Activated naive CD4-positive, alpha-beta T cell treated with anti-CD3 and anti-CD28 coated beads, Interleukin-2, amount 50 U/mL, for 24 hours (primary cell): ENCODE measurements around the gene PDZK1IP1.
A peak's percentile ranks its signal among the peaks of the same experiment; 100 is the strongest.
"Not testable (repeated sequence)": the region's sequence is repeated elsewhere in the genome, so short reads cannot be mapped to it uniquely, and the experiment has no call there.

ENCODE experiments used
- H3K27ac Mint-ChIP-seq: one replicate; pipeline ENCODE4 v1.8.0; 2021; ENCODE audit warnings: mild to moderate bottlenecking, mixed read lengths
- H3K27me3 Mint-ChIP-seq: one replicate; pipeline ENCODE4 v1.8.0; 2021; ENCODE audit warnings: mixed read lengths
- H3K36me3 Mint-ChIP-seq: one replicate; pipeline ENCODE4 v1.8.0; 2021; ENCODE audit warnings: mixed read lengths
- H3K4me1 Mint-ChIP-seq: one replicate; pipeline ENCODE4 v1.8.0; 2021; ENCODE audit warnings: mixed read lengths
- H3K4me3 Mint-ChIP-seq: one replicate; pipeline ENCODE4 v1.8.0; 2021; ENCODE audit warnings: mild to moderate bottlenecking, mixed read lengths
- H3K9me3 Mint-ChIP-seq: one replicate; pipeline ENCODE4 v1.8.0; 2021; ENCODE audit warnings: mixed read lengths

The PDZK1IP1 gene

GRCh38 chr1:47180603-47181094 lies 9.2 kb downstream of the PDZK1IP1 start:
- Mint-ChIP-seq H3K4me1 (peaks cover 11% of the 10 kb centered on the region), H3K27me3 (peaks cover 22% of the 10 kb centered on the region), H3K9me3 (no peaks in the 10 kb centered on the region), H3K4me3 (no peak overlapping the region), H3K27ac (no peak overlapping the region), H3K36me3 (no peaks in the 10 kb centered on the region)

- no peak overlapping the region for H3K4me3 Mint-ChIP-seq
- no peaks in the 10 kb centered on the region for H3K36me3 Mint-ChIP-seq
- no peak overlapping the region for H3K27ac Mint-ChIP-seq
- no peaks in the 10 kb centered on the region for H3K9me3 Mint-ChIP-seq
- H3K27me3 Mint-ChIP-seq = peaks cover 22% of the 10 kb centered on the region
- peaks cover 11% of the 10 kb centered on the region for H3K4me1 Mint-ChIP-seq
Observed at GRCh38 chr1:47179988-47180563, 9.8 kb downstream of the PDZK1IP1 start.

- Mint-ChIP-seq H3K27me3 (peaks cover 22% of the 10 kb centered on the region), H3K27ac (peak overlapping the region; percentile 89), H3K36me3 (no peaks in the 10 kb centered on the region), H3K4me3 (peak overlapping the region; percentile 83), H3K9me3 (no peaks in the 10 kb centered on the region), H3K4me1 (peaks cover 11% of the 10 kb centered on the region)
Observed at GRCh38 chr1:47179017-47179987, 10.5 kb downstream of the PDZK1IP1 start.

GRCh38 chr1:47178654-47179016 lies 11.2 kb downstream of the PDZK1IP1 start:
- no peaks in the 10 kb centered on the region for H3K9me3 Mint-ChIP-seq
- no peak overlapping the region for H3K4me3 Mint-ChIP-seq
- no peaks in the 10 kb centered on the region for H3K36me3 Mint-ChIP-seq
- peaks cover 24% of the 10 kb centered on the region for H3K27me3 Mint-ChIP-seq
- no peak overlapping the region for H3K27ac Mint-ChIP-seq
- peaks cover 11% of the 10 kb centered on the region for H3K4me1 Mint-ChIP-seq

- Mint-ChIP-seq H3K4me3 (no peak overlapping the region), H3K9me3 (no peaks in the 10 kb centered on the region), H3K27me3 (peaks cover 23% of the 10 kb centered on the region), H3K4me1 (peaks cover 11% of the 10 kb centered on the region), H3K27ac (no peak overlapping the region), H3K36me3 (no peaks in the 10 kb centered on the region)
Observed at GRCh38 chr1:47178020-47178419, 11.8 kb downstream of the PDZK1IP1 start.

GRCh38 chr1:47175227-47175934 lies 14.5 kb downstream of the PDZK1IP1 start:
- H3K9me3 Mint-ChIP-seq = no peaks in the 10 kb centered on the region
- H3K36me3 Mint-ChIP-seq = no peaks in the 10 kb centered on the region
- no peak overlapping the region for H3K27ac Mint-ChIP-seq
- peaks cover 11% of the 10 kb centered on the region for H3K4me1 Mint-ChIP-seq
- H3K4me3 Mint-ChIP-seq = no peak overlapping the region
- peaks cover 16% of the 10 kb centered on the region for H3K27me3 Mint-ChIP-seq

- Mint-ChIP-seq H3K4me1 (peaks cover 9% of the 10 kb centered on the region), H3K4me3 (no peak overlapping the region), H3K27me3 (peaks cover 15% of the 10 kb centered on the region), H3K27ac (no peak overlapping the region), H3K36me3 (no peaks in the 10 kb centered on the region), H3K9me3 (no peaks in the 10 kb centered on the region)
Observed at GRCh38 chr1:47174656-47175020, 15.2 kb downstream of the PDZK1IP1 start.

- no peak overlapping the region for H3K4me3 Mint-ChIP-seq
- no peaks in the 10 kb centered on the region for H3K36me3 Mint-ChIP-seq
- no peak overlapping the region for H3K27ac Mint-ChIP-seq
- no peaks in the 10 kb centered on the region for H3K4me1 Mint-ChIP-seq
- peaks cover 17% of the 10 kb centered on the region for H3K27me3 Mint-ChIP-seq
- no peaks in the 10 kb centered on the region for H3K9me3 Mint-ChIP-seq
Observed at GRCh38 chr1:47172782-47173181, 17.1 kb downstream of the PDZK1IP1 start.

- Mint-ChIP-seq H3K36me3 (no peaks in the 10 kb centered on the region), H3K27ac (no peak overlapping the region), H3K9me3 (no peaks in the 10 kb centered on the region), H3K4me1 (no peaks in the 10 kb centered on the region), H3K4me3 (no peak overlapping the region), H3K27me3 (peaks cover 28% of the 10 kb centered on the region)
Observed at GRCh38 chr1:47164552-47164951, 25.3 kb downstream of the PDZK1IP1 start.

GRCh38 chr1:47161298-47162040 lies 28.4 kb downstream of the PDZK1IP1 start:
- H3K4me1 Mint-ChIP-seq = no peaks in the 10 kb centered on the region
- no peaks in the 10 kb centered on the region for H3K9me3 Mint-ChIP-seq

GRCh38 chr1:47160716-47161115 lies 29.1 kb downstream of the PDZK1IP1 start:
- Mint-ChIP-seq H3K36me3 (no peaks in the 10 kb centered on the region), H3K9me3 (peaks cover 5% of the 10 kb centered on the region), H3K27me3 (peaks cover 14% of the 10 kb centered on the region), H3K27ac (no peak overlapping the region), H3K4me3 (no peak overlapping the region), H3K4me1 (no peaks in the 10 kb centered on the region)

More at GRCh38 chr1:47161298-47162040, 28.4 kb downstream of the PDZK1IP1 start:
- no peak overlapping the region for H3K27ac Mint-ChIP-seq
- H3K27me3 Mint-ChIP-seq = peaks cover 13% of the 10 kb centered on the region
- H3K4me3 Mint-ChIP-seq = no peak overlapping the region
- H3K36me3 Mint-ChIP-seq = no peaks in the 10 kb centered on the region

- not testable (repeated sequence) for H3K4me3 Mint-ChIP-seq, H3K36me3 Mint-ChIP-seq, H3K27ac Mint-ChIP-seq, H3K4me1 Mint-ChIP-seq
- H3K9me3 Mint-ChIP-seq = peaks cover 16% of the 10 kb centered on the region
- peaks cover 18% of the 10 kb centered on the region for H3K27me3 Mint-ChIP-seq
Observed at GRCh38 chr1:47157957-47158356, 31.9 kb downstream of the PDZK1IP1 start.

- H3K4me3 Mint-ChIP-seq, H3K4me1 Mint-ChIP-seq, H3K36me3 Mint-ChIP-seq, H3K27ac Mint-ChIP-seq: not testable (repeated sequence)
- peaks cover 17% of the 10 kb centered on the region for H3K27me3 Mint-ChIP-seq
- peaks cover 16% of the 10 kb centered on the region for H3K9me3 Mint-ChIP-seq
Observed at GRCh38 chr1:47156457-47156856, 33.4 kb downstream of the PDZK1IP1 start.

- peaks cover 19% of the 10 kb centered on the region for H3K27me3 Mint-ChIP-seq
- H3K27ac Mint-ChIP-seq, H3K4me1 Mint-ChIP-seq, H3K4me3 Mint-ChIP-seq, H3K9me3 Mint-ChIP-seq, H3K36me3 Mint-ChIP-seq: not testable (repeated sequence)
Observed at GRCh38 chr1:47149162-47149561, 40.7 kb downstream of the PDZK1IP1 start.

GRCh38 chr1:47147047-47147785 lies 42.6 kb downstream of the PDZK1IP1 start:
- Mint-ChIP-seq H3K27ac (no peak overlapping the region), H3K4me1 (no peaks in the 10 kb centered on the region), H3K27me3 (peaks cover 15% of the 10 kb centered on the region), H3K4me3 (no peak overlapping the region), H3K36me3 (no peaks in the 10 kb centered on the region), H3K9me3 (no peaks in the 10 kb centered on the region)
